Measurements from ENCODE around the gene PSMB11. TPM values are rescaled to one million over a fixed set of nuclear protein-coding genes. Genes with fewer than 3 reads are reported as not detected.

The PSMB11 gene
- total and polyA plus RNA-seq, 11 donors, result not detected

DNA sequence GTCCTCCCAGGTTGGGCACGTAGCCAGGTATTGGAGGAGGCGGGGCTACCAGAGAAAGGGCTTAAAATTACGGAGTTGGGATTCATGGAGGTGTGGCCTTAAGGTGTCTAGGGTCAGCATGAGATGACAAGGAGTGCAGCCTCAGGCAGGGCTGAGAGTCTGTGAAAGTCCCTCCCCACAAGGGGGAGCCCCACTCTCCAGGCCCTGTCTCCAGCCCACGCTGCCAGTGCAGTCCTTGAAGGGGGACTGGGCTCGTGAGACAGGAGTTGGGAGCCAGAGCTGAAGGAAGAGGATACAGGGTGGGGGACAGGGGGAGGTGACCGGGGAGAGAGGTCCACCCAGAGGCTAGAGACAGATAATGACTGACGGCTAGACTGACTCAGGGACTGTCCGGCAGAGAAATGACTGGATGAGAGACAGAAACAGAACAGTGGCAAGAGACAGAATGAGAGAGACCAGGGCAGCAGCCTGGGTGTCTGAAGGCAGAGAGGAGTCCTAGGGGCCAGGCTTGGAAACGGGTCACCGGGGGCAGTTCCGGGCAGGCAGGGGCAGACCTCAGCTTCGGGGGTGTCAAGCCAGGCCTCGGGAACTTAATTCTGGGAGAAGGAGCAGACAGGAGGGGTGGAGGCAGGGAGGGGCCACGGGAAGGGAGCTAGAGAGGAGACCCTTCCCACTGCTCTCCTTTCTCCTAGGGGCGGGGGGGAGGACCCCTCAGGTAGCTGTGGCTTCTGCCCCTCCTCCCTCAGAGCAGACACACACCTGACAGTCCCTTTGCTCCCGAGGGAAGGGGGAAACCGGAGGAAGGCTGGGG, 14.3 kb downstream of the PSMB11 start:
- no peaks in the 10 kb centered on the region for H3K9me3 ChIP-seq
- H3K27me3 ChIP-seq, result no peaks in the 10 kb centered on the region
- DNase-seq, result peak in 4 of 5 donors; percentile 61 to 81 (median 70)
- intact Hi-C loops (cut with DNase I), result loop anchor here in 3 of 10 donors (2.0 to 10.0 kb wide), 3 partner anchors 62 to 502 kb away; no protein-coding TSS in a partner anchor
- peak; percentile 26 to 52 (median 50) for ATAC-seq
- TF ChIP-seq, protein P1, sequence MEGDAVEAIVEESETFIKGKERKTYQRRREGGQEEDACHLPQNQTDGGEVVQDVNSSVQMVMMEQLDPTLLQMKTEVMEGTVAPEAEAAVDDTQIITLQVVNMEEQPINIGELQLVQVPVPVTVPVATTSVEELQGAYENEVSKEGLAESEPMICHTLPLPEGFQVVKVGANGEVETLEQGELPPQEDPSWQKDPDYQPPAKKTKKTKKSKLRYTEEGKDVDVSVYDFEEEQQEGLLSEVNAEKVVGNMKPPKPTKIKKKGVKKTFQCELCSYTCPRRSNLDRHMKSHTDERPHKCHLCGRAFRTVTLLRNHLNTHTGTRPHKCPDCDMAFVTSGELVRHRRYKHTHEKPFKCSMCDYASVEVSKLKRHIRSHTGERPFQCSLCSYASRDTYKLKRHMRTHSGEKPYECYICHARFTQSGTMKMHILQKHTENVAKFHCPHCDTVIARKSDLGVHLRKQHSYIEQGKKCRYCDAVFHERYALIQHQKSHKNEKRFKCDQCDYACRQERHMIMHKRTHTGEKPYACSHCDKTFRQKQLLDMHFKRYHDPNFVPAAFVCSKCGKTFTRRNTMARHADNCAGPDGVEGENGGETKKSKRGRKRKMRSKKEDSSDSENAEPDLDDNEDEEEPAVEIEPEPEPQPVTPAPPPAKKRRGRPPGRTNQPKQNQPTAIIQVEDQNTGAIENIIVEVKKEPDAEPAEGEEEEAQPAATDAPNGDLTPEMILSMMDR (IDR thresholded peaks at IDR 0.05), result peak; percentile 48 to 75 (median 66)
- TF ChIP-seq POLR2A (IDR thresholded peaks at IDR 0.05), result no peak
- peak overlapping the region in 1 of 12 donors; percentile 68 for H3K27ac ChIP-seq
- H3K4me1 ChIP-seq, result peaks cover 0 to 28% (median 16%) of the 10 kb centered on the region in 12 donors
- WGBS, 4 donors, result 14 to 20% (median 17%) methylated on average over 17 of the region's 17 CpGs
- peaks cover 0 to 33% (median 30%) of the 10 kb centered on the region in 9 donors for H3K36me3 ChIP-seq
- peak overlapping the region in 10 of 12 donors; percentile 56 to 84 (median 70) for H3K4me3 ChIP-seq

DNA sequence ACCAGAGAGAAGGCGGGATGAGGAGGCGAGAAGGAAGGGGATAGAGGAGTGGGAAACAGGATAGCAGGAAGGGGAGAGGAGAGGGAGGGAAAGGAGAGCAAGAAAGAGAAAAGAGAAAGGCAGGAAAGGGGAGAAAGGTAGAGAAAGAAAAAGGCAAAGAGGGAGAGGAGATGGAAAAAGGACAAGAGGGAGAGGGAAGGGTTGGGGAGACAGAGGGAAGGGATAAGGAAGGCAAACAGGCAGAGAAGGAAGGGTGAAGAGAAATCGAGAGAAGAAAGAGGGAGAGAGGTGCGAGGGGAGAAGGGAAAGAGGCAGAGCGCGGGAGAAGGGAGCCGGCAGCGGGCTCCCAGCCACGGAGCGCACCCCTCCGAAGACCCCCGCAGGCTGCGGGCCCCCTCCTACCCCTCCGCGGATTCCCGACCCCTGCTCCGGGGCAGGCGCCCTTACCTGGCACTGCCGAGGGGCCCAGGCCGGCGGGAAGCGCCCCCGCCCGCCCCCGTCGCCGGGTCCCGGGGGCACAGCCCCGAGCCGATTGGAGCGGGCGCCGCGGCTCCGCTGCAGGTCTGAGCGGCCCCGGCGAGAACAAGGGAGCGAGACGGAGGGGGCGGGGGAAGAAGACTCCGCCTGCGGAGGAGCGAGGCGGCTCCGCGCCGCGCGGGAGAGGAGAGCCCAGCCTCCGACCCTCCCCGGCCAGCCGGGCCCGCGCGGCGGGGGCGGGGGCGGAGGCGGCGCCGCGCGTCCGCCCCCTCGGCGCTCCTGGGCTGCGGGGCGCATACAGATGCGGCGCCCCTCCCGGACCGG, 15.1 kb downstream of the PSMB11 start, which contains the start of gene CDH24:
Gene CDH24, minus strand, starts transcription at position 565 of the 801 bp plus-strand sequence. CDS start 1,787 bp downstream, outside the sequence.
- Histone ChIP-seq H3K27ac (peak within 1 kb of the TSS in 10 of 12 donors; percentile 39 to 77 (median 58)), H3K4me3 (peak within 1 kb of the TSS; percentile 46 to 84 (median 68)), H3K36me3 (peaks cover 0 to 41% (median 38%) of the 10 kb centered on the region in 9 donors), H3K4me1 (peaks cover 0 to 31% (median 20%) of the 10 kb centered on the region in 12 donors), H3K27me3 (no peaks in the 10 kb centered on the region), H3K9me3 (no peaks in the 10 kb centered on the region)
- TF ChIP-seq, protein P1 (IDR thresholded peaks at IDR 0.05), result no peak
- peak in 1 of 2 donors; percentile 25 for TF ChIP-seq POLR2A (IDR thresholded peaks at IDR 0.05)
- ATAC-seq, result peak in 3 of 4 donors; percentile 30 to 61 (median 58)
- 2 to 10% (median 4%) methylated on average over 23 to 73 of the region's 73 CpGs for WGBS, 4 donors
- intact Hi-C loops (cut with DNase I), result loop anchor here in 3 of 10 donors (2.0 to 10.0 kb wide), 3 partner anchors 62 to 502 kb away; no protein-coding TSS in a partner anchor
- DNase-seq, result peak; percentile 76 to 89 (median 78)

DNA sequence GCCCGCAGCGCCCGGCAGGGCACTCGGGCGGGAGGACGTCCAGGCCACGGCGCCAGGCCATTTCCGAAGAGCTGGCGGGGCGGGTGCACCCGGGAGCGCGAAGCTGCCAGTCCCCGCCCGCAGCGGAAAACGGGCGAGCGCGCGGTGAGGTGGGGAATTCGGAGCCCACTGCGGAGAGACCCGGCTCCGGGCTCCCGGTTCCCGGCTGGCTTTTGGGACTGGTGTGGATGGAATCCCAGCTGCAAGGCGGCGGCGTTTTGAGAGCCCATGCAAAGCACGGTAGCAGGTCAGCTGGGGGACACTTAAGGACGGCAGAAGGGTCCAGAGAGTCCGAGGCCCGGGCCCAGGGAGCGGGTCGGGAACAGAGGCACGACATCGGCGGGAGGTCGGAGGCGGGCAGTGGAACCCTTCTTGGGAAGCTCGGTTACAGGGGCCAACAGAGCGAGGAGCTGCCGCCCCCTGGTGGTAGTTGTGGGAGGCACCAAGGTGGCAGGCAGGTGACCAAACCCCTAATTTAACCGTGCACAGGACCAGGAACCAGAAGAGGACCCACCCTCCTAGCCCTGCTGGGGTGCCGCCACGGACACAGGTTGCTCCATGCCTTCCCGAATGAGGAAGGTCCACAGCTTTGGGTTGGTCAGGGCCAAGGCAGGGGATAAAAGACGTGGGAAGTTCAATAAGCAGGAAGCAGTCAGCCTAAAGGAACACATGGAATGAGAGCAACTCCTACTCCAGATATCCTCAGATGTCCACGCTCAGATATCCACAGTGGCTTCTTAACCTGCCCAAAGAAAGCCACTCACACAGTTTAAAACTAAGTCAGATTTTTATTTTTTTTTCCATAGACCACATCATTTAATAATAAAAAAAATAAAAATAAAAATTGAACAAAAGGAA, 16.0 kb downstream of the PSMB11 start:
- no peaks in the 10 kb centered on the region for H3K27me3 ChIP-seq
- DNase-seq, result peak; percentile 84 to 91 (median 88)
- TF ChIP-seq, protein P1 (IDR thresholded peaks at IDR 0.05), result peak; percentile 92 to 96 (median 94)
- TF ChIP-seq POLR2A (IDR thresholded peaks at IDR 0.05), result no peak
- peak; percentile 73 to 77 (median 74) for ATAC-seq
- no peaks in the 10 kb centered on the region for H3K9me3 ChIP-seq
- H3K4me3 ChIP-seq, result peak overlapping the region; percentile 46 to 84 (median 68)
- intact Hi-C loops (cut with DNase I), result loop anchor here (1.0 to 10.0 kb wide), 5 partner anchors 23 to 503 kb away; no protein-coding TSS in a partner anchor
- H3K27ac ChIP-seq, result peak overlapping the region in 10 of 12 donors; percentile 39 to 77 (median 58)
- H3K4me1 ChIP-seq, result peaks cover 0 to 39% (median 25%) of the 10 kb centered on the region in 12 donors
- 1 to 4% (median 2%) methylated on average over 17 to 51 of the region's 51 CpGs for WGBS, 4 donors
- H3K36me3 ChIP-seq, result peaks cover 0 to 49% (median 46%) of the 10 kb centered on the region in 9 donors

Data from heart left ventricle (tissue), 16 donors.